Femur (tissue), 1 donor: ENCODE measurements around the gene CAMTA1.

Experiments used
- DNase-seq: peaks from one replicate; pipeline ENCODE4 v3.0.0-alpha.2; 2017

Gene CAMTA1

DNA sequence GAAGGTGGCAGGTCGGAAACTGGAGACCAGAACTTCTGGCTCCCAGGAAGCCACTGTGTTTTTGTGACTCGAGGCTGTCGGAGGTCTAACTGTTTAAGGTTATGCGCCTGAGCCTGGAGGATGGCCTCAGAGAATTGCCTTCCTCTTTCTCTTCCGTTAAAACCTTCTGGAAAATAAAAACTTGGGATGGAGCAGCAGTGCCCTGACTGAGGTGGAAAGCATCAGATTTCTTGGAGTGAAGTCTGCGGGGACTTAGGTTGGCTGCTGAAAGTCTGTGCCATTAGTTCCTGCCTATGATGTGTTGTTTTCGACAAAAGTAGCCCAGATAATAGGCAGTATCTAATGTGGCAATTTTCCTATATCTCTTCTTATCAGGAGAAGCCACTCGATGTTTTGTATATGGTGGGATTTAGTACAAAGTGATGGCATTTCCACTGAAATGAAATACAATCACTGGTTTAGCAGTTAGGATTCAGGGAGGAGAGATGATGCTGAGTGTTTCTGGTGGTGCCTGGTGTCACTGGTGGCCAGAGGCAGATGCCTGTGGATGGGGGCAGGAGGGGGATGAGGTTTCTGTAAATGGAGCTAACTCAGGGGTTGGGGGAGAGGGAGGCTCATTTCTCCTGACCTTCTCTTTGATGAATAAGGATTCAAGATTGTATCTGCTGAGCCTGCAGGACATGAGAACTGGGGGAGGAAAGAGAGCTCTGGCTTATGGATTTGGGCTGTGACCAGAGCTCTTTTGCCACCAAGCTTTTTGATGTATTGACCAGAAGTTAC, 150.8 kb downstream of the CAMTA1 start:
- DNase-seq = no peak

DNA sequence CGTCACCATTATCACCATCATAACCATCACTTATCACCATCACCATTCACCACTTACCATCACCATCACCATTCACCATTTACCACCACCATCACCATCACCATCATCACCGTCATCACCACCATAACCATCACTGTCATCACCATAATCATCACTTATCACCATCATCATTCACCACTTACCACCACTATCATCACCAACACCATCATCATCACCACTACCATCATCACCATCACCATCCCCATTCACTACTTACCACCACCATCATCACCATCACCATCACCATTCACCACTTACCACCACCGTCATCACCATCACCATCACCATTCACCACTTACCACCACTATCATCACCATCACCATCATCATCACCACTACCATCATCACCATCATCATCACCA, 151.8 kb downstream of the CAMTA1 start:
- no peak for DNase-seq

- DNase-seq = no peak
Measured at GRCh38 chr1:6939363-6939762, 154.1 kb downstream of the CAMTA1 start.

DNA sequence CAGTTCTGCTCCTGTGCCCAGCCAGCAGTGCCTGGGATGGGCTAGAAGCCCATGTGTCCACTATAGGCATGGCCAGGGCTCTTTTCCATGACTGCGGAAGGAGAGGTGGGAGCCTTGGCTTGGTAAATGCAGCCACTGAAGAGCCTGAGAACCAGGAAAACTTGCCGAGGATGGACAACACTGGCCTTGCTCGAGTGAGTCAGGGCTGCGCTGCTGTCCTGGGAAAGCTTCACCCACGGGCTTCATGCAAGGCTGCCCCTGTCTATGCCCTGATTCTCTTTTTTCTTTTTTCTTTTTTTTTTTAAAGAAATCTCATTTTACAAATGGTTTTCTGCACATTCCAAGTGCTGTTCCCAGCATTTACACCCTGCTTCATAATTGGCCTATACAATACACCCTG, 156.5 kb downstream of the CAMTA1 start:
- DNase-seq = no peak

DNA sequence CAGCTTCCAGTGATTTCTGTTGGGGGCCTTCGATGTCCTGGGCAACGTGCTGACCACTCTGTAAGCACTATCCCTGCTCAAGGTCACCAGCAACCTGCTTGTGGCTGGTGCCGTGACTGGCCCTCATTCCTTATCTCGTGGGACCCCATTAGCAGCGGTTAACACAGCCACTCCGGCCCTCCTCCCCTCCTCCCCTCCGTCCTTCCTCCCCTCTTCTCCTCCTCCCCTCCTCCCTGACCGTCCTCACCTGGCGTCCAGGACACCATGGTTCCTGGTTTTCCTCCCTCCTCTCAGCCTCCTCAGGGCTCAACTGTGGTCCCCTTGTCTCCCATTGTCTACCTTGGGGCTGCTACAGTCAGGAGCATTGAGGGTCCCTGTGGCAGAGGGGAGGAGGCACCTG, 157.7 kb downstream of the CAMTA1 start:
- no peak for DNase-seq

- DNase-seq = no peak
Measured at GRCh38 chr1:6944434-6944833, 159.2 kb downstream of the CAMTA1 start.

GRCh38 chr1:6947952-6948351, 162.7 kb downstream of the CAMTA1 start:
- no peak for DNase-seq

GRCh38 chr1:6948416-6948815, 163.2 kb downstream of the CAMTA1 start:
- DNase-seq = no peak

DNA sequence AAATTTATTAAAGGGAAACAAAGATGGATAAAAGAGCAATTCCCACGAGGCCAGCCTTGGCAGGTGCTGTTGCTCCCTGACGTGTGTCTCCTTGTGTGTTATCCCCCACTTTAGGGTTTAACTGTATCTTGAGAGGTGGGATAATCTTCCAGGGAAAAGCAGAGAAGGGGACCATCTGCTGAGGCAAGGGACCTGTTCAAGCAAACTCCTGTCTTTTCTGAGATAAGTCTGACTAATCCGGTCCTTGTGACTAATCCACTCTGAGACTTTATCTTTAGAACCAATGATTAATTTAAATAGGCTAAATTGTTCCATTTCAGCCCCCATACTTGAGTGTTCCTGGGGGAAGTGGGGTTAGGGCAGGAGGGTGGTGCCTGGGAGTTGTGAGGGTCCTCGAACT, 163.6 kb downstream of the CAMTA1 start:
- no peak for DNase-seq

DNA sequence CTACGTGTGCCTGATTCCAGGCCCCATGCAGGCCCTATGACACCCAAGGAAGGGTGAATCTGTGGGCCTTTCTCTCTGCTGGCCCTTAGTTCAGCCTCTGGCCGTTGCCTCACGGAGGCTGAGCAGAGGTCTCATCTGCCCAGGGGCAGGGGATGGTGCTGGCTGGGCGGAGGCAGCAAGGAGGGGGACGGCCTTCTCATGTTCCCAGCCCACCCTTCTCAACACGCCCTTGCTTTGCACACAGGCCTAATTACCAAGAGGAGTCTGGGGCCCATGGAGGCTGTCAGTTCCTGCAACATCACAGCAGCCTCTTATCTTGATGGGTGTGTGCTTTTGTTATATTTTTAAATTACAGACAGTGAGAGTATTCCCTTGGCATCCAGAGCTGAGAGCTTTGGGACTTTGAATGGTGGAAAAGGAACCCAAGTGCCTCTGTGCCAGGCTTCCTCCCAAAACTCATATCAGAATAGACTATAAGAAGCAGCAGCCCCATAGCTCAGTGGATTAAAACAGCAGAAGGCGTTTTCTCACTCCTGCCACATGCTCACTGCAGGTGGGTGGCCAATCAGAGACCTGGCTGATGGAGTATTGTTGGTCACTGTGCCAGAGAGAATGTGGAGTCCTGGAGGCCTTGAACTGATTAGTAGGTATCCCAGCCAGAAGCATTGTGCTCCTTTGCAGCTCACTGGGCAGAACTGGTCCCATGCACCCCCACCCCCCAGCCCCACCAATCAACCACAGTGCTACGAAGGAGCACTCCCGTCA, 164.9 kb downstream of the CAMTA1 start:
- no peak for DNase-seq

- no peak for DNase-seq
Measured at GRCh38 chr1:6951536-6951935, 166.3 kb downstream of the CAMTA1 start.

- no peak for DNase-seq
Measured at GRCh38 chr1:6953216-6953615, 168.0 kb downstream of the CAMTA1 start.

DNA sequence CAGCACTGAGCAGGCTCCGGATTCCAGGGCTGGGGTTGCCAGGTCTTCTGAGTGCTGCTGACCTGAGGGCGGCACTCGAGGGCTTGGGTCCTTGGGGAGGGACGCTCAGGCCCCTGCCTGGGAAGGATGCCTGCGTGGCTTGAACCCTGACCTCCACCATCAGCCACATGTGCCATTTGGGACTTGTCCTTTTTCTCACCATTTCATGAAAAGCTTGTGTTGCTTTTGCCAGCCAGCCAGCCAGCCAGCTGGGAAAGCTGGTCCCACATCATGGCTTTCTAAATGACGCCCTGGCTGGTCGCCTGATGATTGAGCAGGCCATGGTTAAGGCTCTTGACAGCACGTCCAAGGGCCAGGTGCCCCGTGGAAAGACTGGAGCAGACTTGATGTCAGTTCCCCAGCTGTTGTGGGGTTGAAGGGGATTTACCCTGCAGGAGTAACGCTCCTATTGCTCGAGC, 168.7 kb downstream of the CAMTA1 start:
- no peak for DNase-seq

DNA sequence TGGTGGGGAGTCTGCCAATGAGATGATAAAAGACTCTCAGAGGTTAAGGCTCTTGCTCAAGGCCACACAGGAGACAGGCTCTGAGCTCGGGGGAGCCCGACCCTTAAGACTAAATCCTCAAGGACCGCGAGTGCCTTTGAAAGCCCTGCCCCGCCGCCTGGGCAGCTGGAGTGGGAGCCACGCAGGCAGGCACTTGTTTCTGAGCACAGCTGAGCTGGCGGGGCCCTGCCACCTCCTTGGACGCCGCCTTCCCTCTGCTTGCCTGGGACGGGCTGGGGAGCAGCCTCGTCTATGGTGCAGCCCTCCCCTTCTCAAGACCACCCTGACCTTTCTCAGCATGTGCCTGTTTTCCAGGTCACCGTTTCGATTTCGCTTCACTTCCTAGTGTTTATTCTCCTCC, 169.3 kb downstream of the CAMTA1 start:
- DNase-seq = no peak

- no peak for DNase-seq
Measured at GRCh38 chr1:6955357-6956094, 170.3 kb downstream of the CAMTA1 start.

DNA sequence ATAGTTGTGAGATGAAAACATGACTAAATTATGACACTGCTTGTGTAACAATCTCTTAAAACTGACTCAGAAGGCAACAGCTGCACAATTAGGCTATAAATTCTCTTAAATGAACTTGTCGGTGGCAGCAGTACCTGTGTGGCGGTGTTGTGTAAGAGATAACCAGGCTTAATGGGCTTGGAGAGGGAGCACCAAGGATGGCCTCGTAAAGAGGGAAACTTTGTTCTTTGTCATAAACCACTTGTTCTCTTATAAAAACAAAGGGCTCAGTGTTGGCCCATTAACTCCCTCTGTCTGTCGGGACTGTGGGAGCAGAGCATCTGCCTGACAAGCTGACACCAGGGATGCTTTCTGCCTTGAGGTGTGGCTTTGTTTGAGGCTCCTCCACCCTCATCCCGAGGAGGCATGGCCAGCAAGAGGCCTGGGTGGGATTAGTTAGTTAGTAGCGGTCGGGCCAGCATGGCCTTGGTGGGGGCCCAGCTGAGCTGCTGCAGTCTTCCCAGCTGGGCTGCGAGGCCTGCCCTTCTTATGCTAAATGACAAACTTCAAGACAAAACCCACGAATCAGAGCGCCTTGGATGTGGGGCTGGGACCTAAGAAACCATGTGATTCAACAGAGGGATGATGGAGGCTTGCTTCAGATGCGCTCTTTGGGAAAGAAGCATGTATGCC, 171.4 kb downstream of the CAMTA1 start:
- DNase-seq = no peak

DNA sequence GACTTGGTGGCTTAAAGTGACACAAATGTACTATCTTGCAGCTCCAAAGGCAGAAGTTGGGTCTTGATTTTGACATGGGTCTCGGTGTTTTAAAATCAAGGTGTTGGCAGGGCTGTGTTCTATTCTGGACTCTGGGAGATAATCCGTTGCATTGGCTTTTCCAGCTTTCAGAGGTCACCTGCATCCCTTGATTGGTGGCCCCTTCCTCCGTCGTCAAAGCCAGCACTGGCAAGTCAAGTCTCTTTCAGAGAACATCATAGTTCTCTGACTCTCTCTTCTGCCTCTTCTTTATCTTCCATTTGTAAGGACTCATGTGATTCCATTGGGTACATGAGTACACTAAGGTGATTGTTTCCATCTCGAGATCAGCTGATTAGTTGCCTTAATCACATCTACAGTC, 172.1 kb downstream of the CAMTA1 start:
- DNase-seq = no peak

DNA sequence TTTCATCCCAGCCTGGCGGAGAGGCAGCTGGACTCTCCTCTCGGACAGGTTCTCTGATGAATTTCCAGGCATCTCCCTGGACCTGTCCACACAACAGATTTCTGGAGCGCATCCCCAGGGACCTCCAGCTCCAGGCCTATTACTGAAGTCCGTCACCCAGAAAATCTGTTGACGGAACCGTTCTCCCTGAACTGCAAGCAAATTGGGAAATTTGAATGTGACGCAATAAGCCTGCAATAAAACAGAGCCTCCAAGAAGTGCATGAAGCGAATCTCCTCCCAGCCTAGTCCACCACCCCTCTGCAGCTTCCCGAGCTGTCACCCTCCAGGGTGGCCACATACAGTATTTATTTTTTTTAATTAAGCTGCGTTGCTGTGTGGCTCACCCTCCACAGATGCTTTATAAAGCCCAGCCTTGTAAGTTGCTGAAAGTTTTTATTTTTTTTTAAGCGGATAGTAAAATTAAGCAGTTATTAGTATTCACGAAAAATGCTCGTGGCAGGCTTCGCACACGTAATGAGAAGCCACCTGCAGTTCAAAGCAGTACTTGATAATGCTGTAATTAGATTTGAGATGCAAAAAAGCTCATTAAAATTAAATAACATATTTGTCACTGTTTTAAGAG, 173.3 kb downstream of the CAMTA1 start:
- no peak for DNase-seq

DNA sequence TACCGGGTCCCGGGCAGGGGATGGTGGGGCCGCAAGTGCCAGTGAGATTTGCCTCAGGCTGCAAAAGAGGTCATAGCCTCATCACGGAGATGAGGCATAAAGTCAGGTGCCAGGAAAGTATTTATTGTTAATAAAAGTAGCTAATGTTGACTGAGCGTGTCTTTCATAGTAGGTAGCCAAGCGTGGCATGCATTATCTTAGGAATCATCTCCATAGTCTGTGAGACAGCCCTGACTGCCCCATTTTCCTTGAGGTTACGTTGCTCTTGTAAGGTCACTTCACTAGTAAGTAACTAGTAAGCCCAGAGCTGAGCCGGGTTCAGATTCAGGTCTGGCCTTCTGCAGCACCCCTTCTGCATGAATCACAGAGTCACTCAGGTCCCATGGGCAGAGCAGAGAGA, 174.2 kb downstream of the CAMTA1 start:
- no peak for DNase-seq

DNA sequence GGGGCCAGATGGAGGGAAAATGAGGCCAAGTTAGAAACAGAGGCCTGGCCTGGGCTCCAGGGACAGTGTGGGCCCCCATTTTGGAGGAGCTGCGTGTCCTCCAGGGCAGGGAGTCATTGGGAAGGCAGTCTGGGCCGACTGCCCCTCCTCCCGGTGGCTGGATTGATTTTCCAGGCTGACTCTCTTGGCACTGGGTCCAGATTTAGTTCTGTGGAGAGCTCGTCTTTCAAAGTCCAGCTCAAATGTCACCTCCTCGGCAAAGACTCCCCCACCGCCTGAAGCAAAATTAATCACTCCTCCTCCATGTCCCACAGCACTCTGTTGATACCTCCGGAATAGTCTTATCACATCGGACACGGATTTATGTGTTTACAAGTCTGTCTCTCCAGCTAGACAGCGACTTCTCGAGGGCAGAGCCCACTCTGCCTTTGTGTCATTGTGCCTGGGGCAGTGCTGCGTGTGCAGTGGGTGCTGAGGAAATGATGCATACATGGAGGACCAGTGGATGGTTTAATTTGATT, 175.1 kb downstream of the CAMTA1 start:
- DNase-seq = peak; percentile 82

DNA sequence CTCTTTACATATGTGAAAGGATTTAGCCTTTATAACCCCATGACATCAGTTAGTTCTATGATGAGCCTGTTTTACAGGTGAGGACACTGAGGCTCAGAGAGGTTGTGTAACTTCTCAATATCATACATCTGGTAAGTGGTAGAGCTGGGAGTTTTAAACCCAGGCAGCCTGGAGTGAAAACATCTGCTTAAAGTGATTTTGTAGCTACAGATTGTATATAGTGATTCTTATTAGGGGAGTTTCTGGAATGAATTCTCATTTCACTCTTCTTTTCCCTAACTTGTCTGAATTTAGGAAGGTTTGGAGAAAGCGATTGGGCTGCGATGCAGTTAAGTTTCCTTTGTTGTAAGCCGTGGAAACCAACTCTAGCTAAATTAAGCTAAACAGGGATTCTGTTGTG, 175.6 kb downstream of the CAMTA1 start:
- DNase-seq = no peak

DNA sequence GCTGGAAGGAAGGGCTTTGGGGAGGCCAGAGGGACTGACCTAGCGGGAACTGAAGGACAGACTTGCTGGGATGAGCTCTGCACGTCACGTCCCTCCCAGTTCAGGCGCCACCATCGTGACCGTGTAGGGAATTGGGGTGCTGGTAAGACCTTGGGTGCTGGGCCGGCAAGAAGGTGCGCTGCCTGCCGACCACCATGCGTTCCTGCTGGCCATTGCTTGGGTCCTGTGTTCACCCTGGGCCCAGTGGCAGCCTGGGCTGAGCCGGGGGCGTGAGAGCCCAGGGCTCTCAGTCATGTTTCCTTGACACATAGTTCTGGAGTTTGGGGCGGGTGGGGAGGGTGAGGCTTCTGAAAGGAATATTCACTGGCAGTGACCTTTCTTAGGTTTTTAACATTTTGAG, 176.0 kb downstream of the CAMTA1 start:
- DNase-seq = no peak
